GM10266 (cell line): ENCODE data around the gene ULBP2.
"Not testable (repeated sequence)": the region's sequence is repeated elsewhere in the genome, so short reads cannot be mapped to it uniquely, and the experiment has no call there.

Source experiments
- DNase-seq: peaks from one replicate; pipeline ENCODE4 v3.0.0; 2012; ENCODE audit errors: extremely low spot score
- CTCF ChIP-seq: IDR thresholded peaks from 2 replicates; pipeline ENCODE4 v1.5.1; 2012; ENCODE audit warnings: mild to moderate bottlenecking, low read depth; ENCODE audit not compliant: control insufficient read depth, insufficient read depth; ENCODE audit errors: missing control alignments

The ULBP2 gene

GRCh38 chr6:149925253-149925973 is 16.4 kb upstream of the ULBP2 start:
- DNase-seq = no peak
- no peak for TF ChIP-seq CTCF

- no peak for DNase-seq
- TF ChIP-seq CTCF = peak; percentile 68
Measured at GRCh38 chr6:149925974-149926777, 15.6 kb upstream of the ULBP2 start.

GRCh38 chr6:149927025-149927424 is 14.8 kb upstream of the ULBP2 start:
- not testable (repeated sequence) for DNase-seq

- DNase-seq = no peak
- TF ChIP-seq CTCF = peak; percentile 35
Measured at GRCh38 chr6:149929422-149929821, 12.4 kb upstream of the ULBP2 start.

GRCh38 chr6:149931501-149931900 is 10.3 kb upstream of the ULBP2 start:
- no peak for DNase-seq
- TF ChIP-seq CTCF = no peak

- DNase-seq = no peak
Measured at GRCh38 chr6:149933036-149933435, 8.8 kb upstream of the ULBP2 start.

GRCh38 chr6:149933461-149933860 is 8.4 kb upstream of the ULBP2 start:
- no peak for DNase-seq
- TF ChIP-seq CTCF = no peak

More at GRCh38 chr6:149933036-149933435, 8.8 kb upstream of the ULBP2 start:
- no peak for TF ChIP-seq CTCF
